Neural cell (in vitro differentiated cells): ENCODE results near the gene PTPRR.

ENCODE experiments used
- CTCF ChIP-seq: fragments of 450-650 bp; IDR thresholded peaks from 2 replicates; pipeline ENCODE4 v1.5.1; 2014; ENCODE audit warnings: antibody characterized with exemption, mild to moderate bottlenecking, moderate library complexity; ENCODE audit not compliant: poor library complexity, severe bottlenecking
- EP300 ChIP-seq: fragments of 450-650 bp; conservative IDR thresholded peaks from 2 replicates; pipeline ENCODE4 v1.6.1; 2014; ENCODE audit warnings: antibody characterized with exemption, mild to moderate bottlenecking, moderate library complexity; ENCODE audit not compliant: poor library complexity, severe bottlenecking
- EZH2 ChIP-seq: fragments of 200-600, 300-800 bp; shearing (Covaris generic), sonication (generic); IDR thresholded peaks from 2 replicates; pipeline ENCODE4 v1.6.1; 2014; ENCODE audit warnings: antibody characterized with exemption, low read length, borderline replicate concordance, mild to moderate bottlenecking; ENCODE audit not compliant: insufficient read depth, poor library complexity, severe bottlenecking
- POLR2AphosphoS5 ChIP-seq: IDR thresholded peaks from 2 replicates; pipeline ENCODE4 v1.6.1; 2012
- RAD21 ChIP-seq: fragments of 450-650 bp; conservative IDR thresholded peaks from 2 replicates; pipeline ENCODE4 v1.6.1; 2014; ENCODE audit warnings: antibody characterized with exemption, mild to moderate bottlenecking, moderate library complexity
- REST ChIP-seq: IDR thresholded peaks from 2 replicates; pipeline ENCODE4 v1.6.1; 2012; ENCODE audit warnings: borderline replicate concordance
- SMC3 ChIP-seq: fragments of 450-650 bp; conservative IDR thresholded peaks from 2 replicates; pipeline ENCODE4 v1.6.1; 2014; ENCODE audit warnings: antibody characterized with exemption, mild to moderate bottlenecking, moderate library complexity; ENCODE audit not compliant: poor library complexity

- TF ChIP-seq EZH2 (no peak), CTCF (no peak), POLR2AphosphoS5 (no peak), EP300 (no peak), RAD21 (no peak), SMC3 (no peak), REST (no peak)
Observed at GRCh38 chr12:70966996-70967790, 46.7 kb upstream of the PTPRR start.
